Measurements from ENCODE around the gene CDC42SE2. TPM values are rescaled to one million over a fixed set of nuclear protein-coding genes. Genes with fewer than 3 reads are reported as not detected.

CDC42SE2 gene
- total RNA-seq, 1 experiment from 2014 or later = 22.5 TPM

DNA sequence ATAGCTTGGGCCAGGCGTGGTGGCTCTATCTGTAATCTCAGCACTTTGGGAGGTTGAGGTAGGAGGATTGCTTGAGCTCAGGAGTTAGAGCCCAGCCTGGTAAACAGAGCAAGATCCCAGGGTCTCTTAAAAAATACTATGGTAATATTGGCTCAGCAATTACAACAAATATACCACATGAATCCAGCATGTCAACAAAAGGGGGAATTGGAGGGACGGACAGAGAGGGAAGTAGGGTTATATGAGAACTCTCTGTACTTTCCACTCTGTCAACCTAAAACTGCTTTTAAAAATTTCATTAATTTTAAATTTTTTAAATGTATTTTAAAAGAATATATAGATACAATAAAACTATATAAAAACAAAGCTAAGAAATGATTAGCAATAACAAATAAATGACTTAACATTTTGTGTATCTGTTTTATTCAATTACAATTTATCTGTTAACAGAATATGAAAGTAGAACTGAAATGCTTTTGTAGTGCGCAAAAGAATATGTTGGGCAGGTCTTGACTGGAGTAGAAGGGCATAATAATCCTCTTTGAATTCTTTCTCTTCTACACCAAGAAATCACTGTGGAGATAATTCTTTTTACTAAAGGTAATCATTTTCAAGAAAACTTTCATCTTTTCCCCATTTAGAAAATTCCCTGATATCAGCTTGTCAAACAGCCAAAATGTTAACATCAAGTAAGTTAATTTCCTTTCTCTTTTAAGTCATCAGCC lies 12.9 kb upstream of the CDC42SE2 start:
- ChIA-PET CTCF (no interaction called here), POLR2A (no interaction called here)
- no peak for ATAC-seq
- no peak for TF ChIP-seq FOXK1 (CRISPR knock-in tag; IDR thresholded peaks at IDR 0.05)
- TF ChIP-seq, protein P1, sequence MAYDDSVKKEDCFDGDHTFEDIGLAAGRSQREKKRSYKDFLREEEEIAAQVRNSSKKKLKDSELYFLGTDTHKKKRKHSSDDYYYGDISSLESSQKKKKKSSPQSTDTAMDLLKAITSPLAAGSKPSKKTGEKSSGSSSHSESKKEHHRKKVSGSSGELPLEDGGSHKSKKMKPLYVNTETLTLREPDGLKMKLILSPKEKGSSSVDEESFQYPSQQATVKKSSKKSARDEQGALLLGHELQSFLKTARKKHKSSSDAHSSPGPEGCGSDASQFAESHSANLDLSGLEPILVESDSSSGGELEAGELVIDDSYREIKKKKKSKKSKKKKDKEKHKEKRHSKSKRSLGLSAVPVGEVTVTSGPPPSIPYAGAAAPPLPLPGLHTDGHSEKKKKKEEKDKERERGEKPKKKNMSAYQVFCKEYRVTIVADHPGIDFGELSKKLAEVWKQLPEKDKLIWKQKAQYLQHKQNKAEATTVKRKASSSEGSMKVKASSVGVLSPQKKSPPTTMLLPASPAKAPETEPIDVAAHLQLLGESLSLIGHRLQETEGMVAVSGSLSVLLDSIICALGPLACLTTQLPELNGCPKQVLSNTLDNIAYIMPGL (CRISPR knock-in tag; IDR thresholded peaks at IDR 0.05) = no peak
- TF ChIP-seq NR2C2 (CRISPR knock-in tag; IDR thresholded peaks at IDR 0.05) = no peak
- no peak for TF ChIP-seq MYBL2 (CRISPR knock-in tag; IDR thresholded peaks at IDR 0.05)
- TF ChIP-seq, protein P2, sequence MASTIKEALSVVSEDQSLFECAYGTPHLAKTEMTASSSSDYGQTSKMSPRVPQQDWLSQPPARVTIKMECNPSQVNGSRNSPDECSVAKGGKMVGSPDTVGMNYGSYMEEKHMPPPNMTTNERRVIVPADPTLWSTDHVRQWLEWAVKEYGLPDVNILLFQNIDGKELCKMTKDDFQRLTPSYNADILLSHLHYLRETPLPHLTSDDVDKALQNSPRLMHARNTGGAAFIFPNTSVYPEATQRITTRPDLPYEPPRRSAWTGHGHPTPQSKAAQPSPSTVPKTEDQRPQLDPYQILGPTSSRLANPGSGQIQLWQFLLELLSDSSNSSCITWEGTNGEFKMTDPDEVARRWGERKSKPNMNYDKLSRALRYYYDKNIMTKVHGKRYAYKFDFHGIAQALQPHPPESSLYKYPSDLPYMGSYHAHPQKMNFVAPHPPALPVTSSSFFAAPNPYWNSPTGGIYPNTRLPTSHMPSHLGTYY (CRISPR knock-in tag; IDR thresholded peaks at IDR 0.05) = no peak
- TF ChIP-seq, protein P3, sequence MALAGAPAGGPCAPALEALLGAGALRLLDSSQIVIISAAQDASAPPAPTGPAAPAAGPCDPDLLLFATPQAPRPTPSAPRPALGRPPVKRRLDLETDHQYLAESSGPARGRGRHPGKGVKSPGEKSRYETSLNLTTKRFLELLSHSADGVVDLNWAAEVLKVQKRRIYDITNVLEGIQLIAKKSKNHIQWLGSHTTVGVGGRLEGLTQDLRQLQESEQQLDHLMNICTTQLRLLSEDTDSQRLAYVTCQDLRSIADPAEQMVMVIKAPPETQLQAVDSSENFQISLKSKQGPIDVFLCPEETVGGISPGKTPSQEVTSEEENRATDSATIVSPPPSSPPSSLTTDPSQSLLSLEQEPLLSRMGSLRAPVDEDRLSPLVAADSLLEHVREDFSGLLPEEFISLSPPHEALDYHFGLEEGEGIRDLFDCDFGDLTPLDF (CRISPR knock-in tag; IDR thresholded peaks at IDR 0.05) = no peak
- TF ChIP-seq RELA (CRISPR knock-in tag; IDR thresholded peaks at IDR 0.05; ENCODE audit: borderline replicate concordance) = no peak
- TF ChIP-seq, protein P4, sequence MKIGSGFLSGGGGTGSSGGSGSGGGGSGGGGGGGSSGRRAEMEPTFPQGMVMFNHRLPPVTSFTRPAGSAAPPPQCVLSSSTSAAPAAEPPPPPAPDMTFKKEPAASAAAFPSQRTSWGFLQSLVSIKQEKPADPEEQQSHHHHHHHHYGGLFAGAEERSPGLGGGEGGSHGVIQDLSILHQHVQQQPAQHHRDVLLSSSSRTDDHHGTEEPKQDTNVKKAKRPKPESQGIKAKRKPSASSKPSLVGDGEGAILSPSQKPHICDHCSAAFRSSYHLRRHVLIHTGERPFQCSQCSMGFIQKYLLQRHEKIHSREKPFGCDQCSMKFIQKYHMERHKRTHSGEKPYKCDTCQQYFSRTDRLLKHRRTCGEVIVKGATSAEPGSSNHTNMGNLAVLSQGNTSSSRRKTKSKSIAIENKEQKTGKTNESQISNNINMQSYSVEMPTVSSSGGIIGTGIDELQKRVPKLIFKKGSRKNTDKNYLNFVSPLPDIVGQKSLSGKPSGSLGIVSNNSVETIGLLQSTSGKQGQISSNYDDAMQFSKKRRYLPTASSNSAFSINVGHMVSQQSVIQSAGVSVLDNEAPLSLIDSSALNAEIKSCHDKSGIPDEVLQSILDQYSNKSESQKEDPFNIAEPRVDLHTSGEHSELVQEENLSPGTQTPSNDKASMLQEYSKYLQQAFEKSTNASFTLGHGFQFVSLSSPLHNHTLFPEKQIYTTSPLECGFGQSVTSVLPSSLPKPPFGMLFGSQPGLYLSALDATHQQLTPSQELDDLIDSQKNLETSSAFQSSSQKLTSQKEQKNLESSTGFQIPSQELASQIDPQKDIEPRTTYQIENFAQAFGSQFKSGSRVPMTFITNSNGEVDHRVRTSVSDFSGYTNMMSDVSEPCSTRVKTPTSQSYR (CRISPR knock-in tag; IDR thresholded peaks at IDR 0.05) = no peak
- TF ChIP-seq ZNF671 (CRISPR knock-in tag; IDR thresholded peaks at IDR 0.05) = no peak
- TF ChIP-seq, protein P5, sequence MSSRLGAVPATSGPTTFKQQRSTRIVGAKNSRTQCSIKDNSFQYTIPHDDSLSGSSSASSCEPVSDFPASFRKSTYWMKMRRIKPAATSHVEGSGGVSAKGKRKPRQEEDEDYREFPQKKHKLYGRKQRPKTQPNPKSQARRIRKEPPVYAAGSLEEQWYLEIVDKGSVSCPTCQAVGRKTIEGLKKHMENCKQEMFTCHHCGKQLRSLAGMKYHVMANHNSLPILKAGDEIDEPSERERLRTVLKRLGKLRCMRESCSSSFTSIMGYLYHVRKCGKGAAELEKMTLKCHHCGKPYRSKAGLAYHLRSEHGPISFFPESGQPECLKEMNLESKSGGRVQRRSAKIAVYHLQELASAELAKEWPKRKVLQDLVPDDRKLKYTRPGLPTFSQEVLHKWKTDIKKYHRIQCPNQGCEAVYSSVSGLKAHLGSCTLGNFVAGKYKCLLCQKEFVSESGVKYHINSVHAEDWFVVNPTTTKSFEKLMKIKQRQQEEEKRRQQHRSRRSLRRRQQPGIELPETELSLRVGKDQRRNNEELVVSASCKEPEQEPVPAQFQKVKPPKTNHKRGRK (CRISPR knock-in tag; IDR thresholded peaks at IDR 0.05; ENCODE audit: borderline replicate concordance) = no peak
- TF ChIP-seq, protein P6, sequence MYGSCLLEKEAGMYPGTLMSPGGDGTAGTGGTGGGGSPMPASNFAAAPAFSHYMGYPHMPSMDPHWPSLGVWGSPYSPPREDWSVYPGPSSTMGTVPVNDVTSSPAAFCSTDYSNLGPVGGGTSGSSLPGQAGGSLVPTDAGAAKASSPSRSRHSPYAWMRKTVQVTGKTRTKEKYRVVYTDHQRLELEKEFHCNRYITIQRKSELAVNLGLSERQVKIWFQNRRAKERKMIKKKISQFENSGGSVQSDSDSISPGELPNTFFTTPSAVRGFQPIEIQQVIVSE (CRISPR knock-in tag; IDR thresholded peaks at IDR 0.05; ENCODE audit: borderline replicate concordance) = no peak
- no peak for TF ChIP-seq ZNF416 (CRISPR knock-in tag; IDR thresholded peaks at IDR 0.05)
- TF ChIP-seq JUN (CRISPR knock-in tag; IDR thresholded peaks at IDR 0.05) = no peak
- no peak for TF ChIP-seq OVOL2 (CRISPR knock-in tag; IDR thresholded peaks at IDR 0.05; ENCODE audit: borderline replicate concordance)
- Mint-ChIP-seq H3K27ac (no peak overlapping the region), H3K9me3 (peaks cover 9% of the 10 kb centered on the region; the same call in 1 of the 2 replicates), H3K36me3 (peaks cover 3% of the 10 kb centered on the region; the same call in 1 of the 2 replicates), H3K4me3 (no peak overlapping the region), H3K4me1 (no peaks in the 10 kb centered on the region), H3K27me3 (ENCODE audit: low read depth) (no peaks in the 10 kb centered on the region)
- no peak for DNase-seq (ENCODE audit: low spot score)

DNA sequence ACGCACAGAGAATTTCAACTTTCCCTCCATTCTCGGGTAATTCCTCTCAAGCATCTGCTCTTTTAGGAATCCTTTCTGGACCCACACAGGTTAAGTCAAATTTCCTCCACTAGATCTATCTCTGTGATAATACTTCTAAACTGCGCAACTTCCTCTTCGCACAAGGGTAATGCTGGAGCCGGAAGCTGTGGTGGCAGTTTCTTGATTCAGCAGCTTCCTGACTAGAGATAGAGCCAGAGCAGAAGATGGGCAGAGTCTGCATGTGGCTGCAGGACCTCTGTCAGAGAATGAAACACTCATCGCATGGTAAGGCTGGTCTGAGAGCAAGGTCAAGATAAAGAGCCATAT lies 11.1 kb upstream of the CDC42SE2 start:
- no peaks in the 10 kb centered on the region for H3K27me3 Mint-ChIP-seq (ENCODE audit: low read depth)
- H3K9me3 Mint-ChIP-seq = no peaks in the 10 kb centered on the region
- no peak overlapping the region for H3K4me3 Mint-ChIP-seq
- ATAC-seq = no peak
- POLR2A ChIA-PET = no interaction called here
- H3K36me3 Mint-ChIP-seq = no peaks in the 10 kb centered on the region
- H3K4me1 Mint-ChIP-seq = peaks cover 1% of the 10 kb centered on the region; the same call in 1 of the 2 replicates
- H3K27ac Mint-ChIP-seq = no peak overlapping the region
- no peak for DNase-seq (ENCODE audit: low spot score)
- CTCF ChIA-PET = no interaction called here
- TF ChIP-seq, protein P6 (CRISPR knock-in tag; IDR thresholded peaks at IDR 0.05; ENCODE audit: borderline replicate concordance) = no peak
- TF ChIP-seq, protein P7, sequence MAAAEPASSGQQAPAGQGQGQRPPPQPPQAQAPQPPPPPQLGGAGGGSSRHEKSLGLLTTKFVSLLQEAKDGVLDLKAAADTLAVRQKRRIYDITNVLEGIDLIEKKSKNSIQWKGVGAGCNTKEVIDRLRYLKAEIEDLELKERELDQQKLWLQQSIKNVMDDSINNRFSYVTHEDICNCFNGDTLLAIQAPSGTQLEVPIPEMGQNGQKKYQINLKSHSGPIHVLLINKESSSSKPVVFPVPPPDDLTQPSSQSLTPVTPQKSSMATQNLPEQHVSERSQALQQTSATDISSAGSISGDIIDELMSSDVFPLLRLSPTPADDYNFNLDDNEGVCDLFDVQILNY (CRISPR knock-in tag; IDR thresholded peaks at IDR 0.05) = no peak
- TF ChIP-seq ZBTB21 (CRISPR knock-in tag; IDR thresholded peaks at IDR 0.05; ENCODE audit: borderline replicate concordance) = no peak
- no peak for TF ChIP-seq NR3C1 (CRISPR knock-in tag; conservative IDR thresholded peaks at IDR 0.05; ENCODE audit: low read depth)
- TF ChIP-seq TEAD1 (CRISPR knock-in tag; IDR thresholded peaks at IDR 0.05) = no peak
- TF ChIP-seq NR2C2 (CRISPR knock-in tag; IDR thresholded peaks at IDR 0.05) = no peak
- TF ChIP-seq OVOL2 (CRISPR knock-in tag; IDR thresholded peaks at IDR 0.05; ENCODE audit: borderline replicate concordance) = no peak
- TF ChIP-seq, protein P8, sequence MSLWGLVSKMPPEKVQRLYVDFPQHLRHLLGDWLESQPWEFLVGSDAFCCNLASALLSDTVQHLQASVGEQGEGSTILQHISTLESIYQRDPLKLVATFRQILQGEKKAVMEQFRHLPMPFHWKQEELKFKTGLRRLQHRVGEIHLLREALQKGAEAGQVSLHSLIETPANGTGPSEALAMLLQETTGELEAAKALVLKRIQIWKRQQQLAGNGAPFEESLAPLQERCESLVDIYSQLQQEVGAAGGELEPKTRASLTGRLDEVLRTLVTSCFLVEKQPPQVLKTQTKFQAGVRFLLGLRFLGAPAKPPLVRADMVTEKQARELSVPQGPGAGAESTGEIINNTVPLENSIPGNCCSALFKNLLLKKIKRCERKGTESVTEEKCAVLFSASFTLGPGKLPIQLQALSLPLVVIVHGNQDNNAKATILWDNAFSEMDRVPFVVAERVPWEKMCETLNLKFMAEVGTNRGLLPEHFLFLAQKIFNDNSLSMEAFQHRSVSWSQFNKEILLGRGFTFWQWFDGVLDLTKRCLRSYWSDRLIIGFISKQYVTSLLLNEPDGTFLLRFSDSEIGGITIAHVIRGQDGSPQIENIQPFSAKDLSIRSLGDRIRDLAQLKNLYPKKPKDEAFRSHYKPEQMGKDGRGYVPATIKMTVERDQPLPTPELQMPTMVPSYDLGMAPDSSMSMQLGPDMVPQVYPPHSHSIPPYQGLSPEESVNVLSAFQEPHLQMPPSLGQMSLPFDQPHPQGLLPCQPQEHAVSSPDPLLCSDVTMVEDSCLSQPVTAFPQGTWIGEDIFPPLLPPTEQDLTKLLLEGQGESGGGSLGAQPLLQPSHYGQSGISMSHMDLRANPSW (CRISPR knock-in tag; conservative IDR thresholded peaks at IDR 0.05; ENCODE audit: low read depth) = no peak
- no peak for TF ChIP-seq JAZF1 (CRISPR knock-in tag; IDR thresholded peaks at IDR 0.05)
